AG09319 (cell line): Measurements from ENCODE around the gene TAF13.

Source experiments
- DNase-seq: peaks from one replicate; pipeline ENCODE4 v3.0.0-alpha.2; 2010; ENCODE audit warnings: low read depth; ENCODE audit errors: extremely low read depth
- TF ChIP-seq, protein P1 (sequence below): IDR thresholded peaks from 2 replicates; pipeline ENCODE4 v1.5.1; 2011; ENCODE audit warnings: low read depth, mild to moderate bottlenecking, inconsistent platforms, low read length, moderate library complexity

The TAF13 gene

DNA sequence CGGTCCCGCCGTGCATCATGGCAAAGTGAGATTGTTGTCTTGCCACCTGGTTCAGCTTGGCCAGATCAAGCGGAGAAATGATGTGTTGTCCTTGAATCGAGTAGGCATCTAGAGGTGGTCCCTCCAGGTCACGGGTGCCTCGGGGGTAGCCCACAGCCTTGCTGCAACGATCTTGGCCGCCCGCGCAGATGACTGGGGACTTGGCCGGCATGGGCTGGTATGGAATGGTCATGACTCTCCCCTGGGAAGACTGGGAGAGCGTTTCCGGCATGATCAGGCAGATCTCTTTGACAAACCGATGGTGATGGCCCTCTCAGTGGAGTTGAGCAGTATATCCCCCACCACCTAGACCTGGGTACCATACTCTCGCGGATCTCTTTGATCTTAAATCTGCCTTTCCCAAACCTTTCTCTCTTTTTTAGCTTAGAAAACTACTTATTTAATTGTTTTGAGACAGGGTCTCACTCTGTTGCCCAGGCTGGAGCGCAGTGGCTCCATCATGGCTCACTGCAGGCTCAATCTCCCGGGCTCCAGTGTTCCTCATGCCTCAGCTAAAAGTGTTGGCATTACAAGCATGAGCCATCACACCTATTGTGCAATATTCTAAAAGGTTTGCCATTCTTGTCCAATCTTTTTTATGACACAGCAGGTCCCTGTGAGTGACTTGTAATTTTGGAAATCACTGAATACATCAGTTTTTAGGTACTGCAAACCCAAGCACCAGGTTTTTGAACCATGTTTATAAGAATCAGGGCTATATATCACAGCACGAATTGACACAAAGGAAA is 28.8 kb upstream of the TAF13 start:
- TF ChIP-seq, protein P1, sequence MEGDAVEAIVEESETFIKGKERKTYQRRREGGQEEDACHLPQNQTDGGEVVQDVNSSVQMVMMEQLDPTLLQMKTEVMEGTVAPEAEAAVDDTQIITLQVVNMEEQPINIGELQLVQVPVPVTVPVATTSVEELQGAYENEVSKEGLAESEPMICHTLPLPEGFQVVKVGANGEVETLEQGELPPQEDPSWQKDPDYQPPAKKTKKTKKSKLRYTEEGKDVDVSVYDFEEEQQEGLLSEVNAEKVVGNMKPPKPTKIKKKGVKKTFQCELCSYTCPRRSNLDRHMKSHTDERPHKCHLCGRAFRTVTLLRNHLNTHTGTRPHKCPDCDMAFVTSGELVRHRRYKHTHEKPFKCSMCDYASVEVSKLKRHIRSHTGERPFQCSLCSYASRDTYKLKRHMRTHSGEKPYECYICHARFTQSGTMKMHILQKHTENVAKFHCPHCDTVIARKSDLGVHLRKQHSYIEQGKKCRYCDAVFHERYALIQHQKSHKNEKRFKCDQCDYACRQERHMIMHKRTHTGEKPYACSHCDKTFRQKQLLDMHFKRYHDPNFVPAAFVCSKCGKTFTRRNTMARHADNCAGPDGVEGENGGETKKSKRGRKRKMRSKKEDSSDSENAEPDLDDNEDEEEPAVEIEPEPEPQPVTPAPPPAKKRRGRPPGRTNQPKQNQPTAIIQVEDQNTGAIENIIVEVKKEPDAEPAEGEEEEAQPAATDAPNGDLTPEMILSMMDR = no peak
- DNase-seq = no peak

DNA sequence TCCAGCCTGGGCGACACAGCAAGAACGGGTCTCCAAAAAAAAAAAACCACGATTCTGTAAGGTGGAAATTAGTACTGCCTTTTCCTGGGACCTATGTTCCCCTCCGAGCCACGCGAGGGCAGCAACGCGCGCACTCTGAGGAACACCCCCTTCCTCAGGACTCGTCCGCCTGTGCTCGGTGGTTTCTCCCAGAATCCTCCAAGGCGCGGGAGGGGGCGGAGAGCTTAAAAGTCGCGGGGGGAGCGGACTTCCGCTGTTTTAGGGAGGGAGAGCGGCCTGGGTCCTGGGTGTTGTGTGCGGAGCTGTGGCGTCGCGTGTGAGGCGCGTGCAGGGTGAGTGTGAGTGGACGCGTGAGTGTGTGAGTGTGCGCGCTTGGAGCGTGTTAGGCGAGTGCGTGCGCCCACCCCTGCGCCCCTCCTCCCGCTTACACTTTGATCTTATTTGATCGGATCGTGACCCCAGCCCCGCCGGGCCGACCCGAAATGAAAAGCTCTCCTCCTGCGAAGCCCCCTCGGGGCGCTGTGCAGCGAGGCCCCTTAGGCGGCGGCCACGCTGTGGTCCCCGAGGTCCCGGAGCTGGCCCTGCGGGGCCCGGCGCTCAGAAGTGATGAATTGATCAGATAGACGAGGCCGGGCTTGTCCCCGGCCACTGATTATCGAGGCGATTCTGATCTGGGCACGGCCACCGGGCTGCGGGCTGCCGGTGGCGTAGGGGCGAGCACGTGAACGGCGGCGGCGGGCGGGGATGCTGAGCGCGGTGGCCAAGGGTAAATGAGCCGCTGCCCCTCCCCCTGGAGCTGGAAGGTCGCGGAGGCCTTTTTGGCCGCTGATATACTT is 24.4 kb upstream of the TAF13 start:
- TF ChIP-seq, protein P1 = peak; percentile 84

DNA sequence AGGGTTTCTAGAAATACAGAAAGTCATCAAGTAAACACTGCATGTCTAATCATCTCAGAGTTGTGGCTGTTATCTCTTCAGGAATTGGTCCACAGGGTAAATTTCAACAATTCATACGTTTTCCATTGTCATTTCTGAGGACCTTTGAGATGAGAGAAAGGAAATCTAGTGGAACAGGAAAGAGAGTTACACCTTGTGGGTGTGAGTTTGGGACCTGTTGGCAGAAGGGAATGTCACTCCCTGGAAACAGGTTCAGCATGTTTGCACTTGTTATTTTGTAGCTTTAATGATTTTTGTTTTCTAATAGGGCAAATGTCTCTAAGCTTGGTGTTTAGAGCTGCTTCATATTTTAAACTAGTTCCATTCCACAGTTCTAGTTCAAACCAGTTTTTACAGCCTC is 20.3 kb upstream of the TAF13 start:
- DNase-seq = no peak
- TF ChIP-seq, protein P1 = no peak

More for the DNA sequence above, 24.4 kb upstream of the TAF13 start:
- peak; percentile 94 for DNase-seq

DNA sequence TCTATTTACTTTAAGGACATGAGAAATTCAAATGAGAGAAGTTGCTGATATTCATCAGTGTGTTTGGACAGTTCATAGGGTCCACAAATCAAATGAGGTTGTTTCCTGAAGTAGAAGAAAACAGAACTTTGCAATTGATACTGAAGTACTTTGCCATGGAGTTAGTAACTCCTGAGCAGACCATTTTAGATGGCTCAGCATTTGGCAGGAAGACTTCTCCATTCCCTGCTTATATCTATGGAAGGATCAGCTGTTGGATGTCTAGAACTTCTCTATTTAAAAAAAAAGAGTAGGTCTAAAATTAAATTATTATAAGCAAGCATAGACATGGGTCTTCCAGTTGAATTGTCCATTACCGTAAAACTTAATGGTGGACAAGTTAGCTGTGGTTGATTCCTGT is 19.8 kb upstream of the TAF13 start:
- TF ChIP-seq, protein P1 = no peak

DNA sequence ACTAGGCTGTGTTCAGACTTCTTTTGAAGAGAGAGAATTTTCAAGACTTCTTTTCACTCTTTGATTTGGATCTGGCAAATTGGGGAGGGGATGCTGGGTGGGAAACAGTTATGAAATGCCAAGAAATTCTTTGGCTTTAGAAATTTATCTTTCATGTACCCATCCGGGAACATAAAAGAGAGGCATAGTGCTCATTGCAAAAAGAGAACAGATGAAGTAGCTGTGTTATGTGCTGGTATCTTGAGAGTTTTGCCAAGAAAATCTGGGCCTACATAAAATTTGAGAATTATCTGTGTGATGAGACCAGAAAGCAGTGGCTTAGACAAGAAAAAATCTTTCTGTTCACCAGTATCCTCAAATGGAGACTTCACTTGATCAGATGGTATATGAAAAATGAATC is 19.1 kb upstream of the TAF13 start:
- DNase-seq = no peak
- TF ChIP-seq, protein P1 = no peak

More for the DNA sequence above, 19.8 kb upstream of the TAF13 start:
- no peak for DNase-seq

DNA sequence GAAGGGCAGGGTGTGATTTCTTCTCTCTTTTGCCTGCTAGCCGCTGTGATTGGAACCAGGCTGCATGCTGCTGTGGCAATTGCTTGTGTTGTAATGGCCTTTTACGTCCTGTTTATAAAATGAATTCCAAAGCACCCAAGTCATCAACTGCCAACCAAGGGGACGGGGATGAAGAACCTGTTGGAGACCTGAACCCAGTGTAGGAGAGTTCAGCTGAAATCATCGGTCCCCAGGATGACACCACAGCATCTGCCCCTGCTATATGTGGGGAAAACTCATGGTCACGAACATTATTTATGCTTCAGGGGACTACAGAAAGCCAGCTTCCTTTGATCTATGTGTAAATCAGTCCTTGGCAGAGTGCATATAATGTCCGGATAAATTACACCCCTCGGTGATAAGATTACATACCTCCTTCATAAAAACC is 18.6 kb upstream of the TAF13 start:
- DNase-seq = no peak
- TF ChIP-seq, protein P1 = no peak

DNA sequence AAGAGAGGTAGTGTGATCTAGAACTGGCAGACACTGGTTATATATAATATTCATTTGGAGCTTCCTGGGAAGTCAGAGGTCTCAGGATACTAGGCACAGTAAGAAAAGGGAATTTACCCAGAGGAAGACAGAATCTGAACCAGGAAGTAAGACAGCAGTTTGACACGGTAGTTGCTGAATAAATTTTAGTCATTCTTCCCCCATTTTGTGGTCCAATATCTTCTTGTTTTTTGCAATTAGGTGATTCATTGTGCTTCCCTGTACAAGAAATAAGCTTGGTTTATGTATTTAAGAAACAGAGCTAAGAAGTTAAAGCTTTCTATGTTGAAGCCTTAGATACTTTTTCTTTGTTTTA is 16.0 kb upstream of the TAF13 start:
- DNase-seq = no peak
- TF ChIP-seq, protein P1 = no peak
